HS-5 (cell line): ENCODE results near the gene FAM83D.
"Not testable (repeated sequence)": the region's sequence is repeated elsewhere in the genome, so short reads cannot be mapped to it uniquely, and the experiment has no call there.

Source experiments
- DNase-seq: peaks from one replicate; pipeline ENCODE4 v3.0.0-alpha.2; 2012; ENCODE audit warnings: low read depth

The FAM83D gene

GRCh38 chr20:38968090-38968489 lies 41.9 kb downstream of the FAM83D start:
- no peak for DNase-seq

GRCh38 chr20:38969708-38970107 lies 43.5 kb downstream of the FAM83D start:
- no peak for DNase-seq

- peak; percentile 77 for DNase-seq
These were observed 44.1 kb downstream of the FAM83D start for GRCh38 chr20:38970302-38970701.

GRCh38 chr20:38973107-38973506 lies 46.9 kb downstream of the FAM83D start:
- no peak for DNase-seq

- DNase-seq = no peak
These were observed 47.4 kb downstream of the FAM83D start for GRCh38 chr20:38973645-38974044.

- DNase-seq = no peak
These were observed 49.4 kb downstream of the FAM83D start for GRCh38 chr20:38975539-38976120.

GRCh38 chr20:38979434-38979833 lies 53.2 kb downstream of the FAM83D start:
- DNase-seq = no peak

GRCh38 chr20:38979842-38980241 lies 53.6 kb downstream of the FAM83D start:
- DNase-seq = no peak

GRCh38 chr20:38982291-38982690 lies 56.1 kb downstream of the FAM83D start:
- no peak for DNase-seq

GRCh38 chr20:38985060-38985459 lies 58.8 kb downstream of the FAM83D start:
- no peak for DNase-seq

GRCh38 chr20:38985603-38986170 lies 59.5 kb downstream of the FAM83D start:
- DNase-seq = no peak

- no peak for DNase-seq
These were observed 60.4 kb downstream of the FAM83D start for GRCh38 chr20:38986663-38987062.

- DNase-seq = no peak
These were observed 61.6 kb downstream of the FAM83D start for GRCh38 chr20:38987777-38988176.

GRCh38 chr20:38990728-38991127 lies 64.5 kb downstream of the FAM83D start:
- DNase-seq = no peak

GRCh38 chr20:38991814-38992704 lies 65.8 kb downstream of the FAM83D start:
- no peak for DNase-seq

GRCh38 chr20:38995536-38996044 lies 69.4 kb downstream of the FAM83D start:
- no peak for DNase-seq

GRCh38 chr20:38996866-38997265 lies 70.6 kb downstream of the FAM83D start:
- DNase-seq = not testable (repeated sequence)

- DNase-seq = no peak
These were observed 71.4 kb downstream of the FAM83D start for GRCh38 chr20:38997622-38998021.

- DNase-seq = no peak
These were observed 73.0 kb downstream of the FAM83D start for GRCh38 chr20:38999217-38999616.

- DNase-seq = no peak
These were observed 74.0 kb downstream of the FAM83D start for GRCh38 chr20:38999965-39000910.
